ENCODE data around the gene CARD19. TPM values are rescaled to one million over a fixed set of nuclear protein-coding genes. Genes with fewer than 3 reads are reported as not detected.

Gene CARD19
- total and polyA plus RNA-seq, 2 experiments from 2014 or later, result 36.8 to 48.3 TPM

- H3K9me3 Mint-ChIP-seq, result no peaks in the 10 kb centered on the region
- Histone ChIP-seq H3K36me3 (ENCODE audit: insufficient read depth) (no peaks in the 10 kb centered on the region), H3K4me3 (no peak overlapping the region), H3K27me3 (ENCODE audit: insufficient read depth) (peaks cover 9% of the 10 kb centered on the region), H4K20me1 (replicated peaks; ENCODE audit: insufficient read depth) (no peaks in the 10 kb centered on the region), H2AFZ (no peak overlapping the region), H3K4me2 (no peak overlapping the region), H3K27ac (ENCODE audit: low read depth) (no peak overlapping the region), H3K79me2 (replicated peaks; ENCODE audit: insufficient read depth) (no peaks in the 10 kb centered on the region), H3K9me2 (ENCODE audit: insufficient read depth) (no peaks in the 10 kb centered on the region), H3F3A (replicated peaks; ENCODE audit: low read depth) (no peaks in the 10 kb centered on the region), H3K4me1 (ENCODE audit: insufficient read depth) (no peaks in the 10 kb centered on the region; the same call in 1 of the 2 replicates)
- no peak for TF ChIP-seq CTCF (conservative IDR thresholded peaks at IDR 0.05; ENCODE audit: low read depth in 2 of 2)
- no peak for TF ChIP-seq REST (IDR thresholded peaks at IDR 0.05; ENCODE audit: unreplicated experiment)
- TF ChIP-seq JUNB (IDR thresholded peaks at IDR 0.05; ENCODE audit: unreplicated experiment), result no peak
- no peak for TF ChIP-seq POLR2AphosphoS5 (IDR thresholded peaks at IDR 0.05; ENCODE audit: low read depth)
- no peak for TF ChIP-seq ZNF462 (CRISPR knock-in tag; IDR thresholded peaks at IDR 0.05)
- no peak for TF ChIP-seq ZNF331 (CRISPR knock-in tag; IDR thresholded peaks at IDR 0.05; ENCODE audit: low read depth)
- TF ChIP-seq STAT1 (IDR thresholded peaks at IDR 0.05; ENCODE audit: unreplicated experiment), result no peak
- no peak for TF ChIP-seq EZH2 (IDR thresholded peaks at IDR 0.05; ENCODE audit: low read depth, unreplicated experiment)
- no peak for TF ChIP-seq EZH2phosphoT487 (IDR thresholded peaks at IDR 0.05; ENCODE audit: unreplicated experiment)
- TF ChIP-seq CREB1 (CRISPR knock-in tag; IDR thresholded peaks at IDR 0.05; ENCODE audit: low read depth), result no peak
- no peak for TF ChIP-seq ZNF114 (CRISPR knock-in tag; IDR thresholded peaks at IDR 0.05)
- TF ChIP-seq ETS1 (IDR thresholded peaks at IDR 0.05), result no peak
- no peak for TF ChIP-seq NANOG (IDR thresholded peaks at IDR 0.05; ENCODE audit: borderline replicate concordance)
- H3K27ac Mint-ChIP-seq, result no peak overlapping the region
- no peak for ATAC-seq
- H3K4me1 Mint-ChIP-seq, result peaks cover 9% of the 10 kb centered on the region; the same call in 2 of the 3 replicates
- peaks cover 12% of the 10 kb centered on the region for H3K27me3 Mint-ChIP-seq (ENCODE audit: insufficient read depth, low read depth, poor library complexity)
- no peak overlapping the region for H3K4me3 Mint-ChIP-seq
- H3K36me3 Mint-ChIP-seq (ENCODE audit: low read depth), result no peaks in the 10 kb centered on the region; the same call in 2 of the 3 replicates
- no peak for DNase-seq (ENCODE audit: low spot score)
Observed at GRCh38 chr9:93139365-93140182, 43.6 kb downstream of the CARD19 start.
